GM23338 (cell line): ENCODE results near the gene TSPAN4. TPM values are rescaled to one million over a fixed set of nuclear protein-coding genes. Genes with fewer than 3 reads are reported as not detected.

Source experiments
- ATAC-seq: fragments of 200-7000 bp; cut with Tn5 transposase; 3 replicates; pipeline ENCODE4 v1.9.1; 2020
- DNase-seq: peaks from one replicate; pipeline ENCODE4 v3.0.0-alpha.2; 2015; ENCODE audit warnings: low spot score
- H2AFZ ChIP-seq: fragments of 200-600 bp; sonication (generic); 2 replicates; pipeline ENCODE4 v1.8.0; 2016; ENCODE audit warnings: antibody characterized with exemption, mild to moderate bottlenecking, moderate library complexity
- H3F3A ChIP-seq: fragments of 200-600 bp; sonication (generic); replicated peaks from 2 replicates; pipeline ENCODE4 v1.8.0; 2017; ENCODE audit warnings: antibody characterized with exemption, mixed run types, low read depth
- H3K27ac ChIP-seq: fragments of 200-600 bp; sonication (generic); 2 replicates; pipeline ENCODE4 v1.6.1; 2016; ENCODE audit warnings: low read depth
- H3K27me3 ChIP-seq: fragments of 200-600 bp; sonication (generic); 2 replicates; pipeline ENCODE4 v1.8.0; 2016; ENCODE audit warnings: mild to moderate bottlenecking, mixed run types, moderate library complexity; ENCODE audit not compliant: insufficient read depth
- H3K36me3 ChIP-seq: fragments of 200-600 bp; sonication (generic); 2 replicates; pipeline ENCODE4 v1.8.0; 2016; ENCODE audit warnings: mild to moderate bottlenecking; ENCODE audit not compliant: insufficient read depth
- H3K4me1 ChIP-seq: fragments of 200-600 bp; sonication (generic); 2 replicates; pipeline ENCODE4 v1.8.0; 2016; ENCODE audit warnings: mild to moderate bottlenecking, moderate library complexity; ENCODE audit not compliant: insufficient read depth
- H3K4me2 ChIP-seq: fragments of 200-600 bp; sonication (generic); 2 replicates; pipeline ENCODE4 v1.7.1; 2017; ENCODE audit warnings: mixed run types
- H3K4me3 ChIP-seq: fragments of 200-600 bp; sonication (generic); 2 replicates; pipeline ENCODE4 v1.6.1; 2016; ENCODE audit warnings: mixed run types
- H3K79me2 ChIP-seq: fragments of 200-600 bp; sonication (generic); replicated peaks from 2 replicates; pipeline ENCODE4 v1.8.0; 2017; ENCODE audit warnings: mild to moderate bottlenecking; ENCODE audit not compliant: insufficient read depth
- H3K9me2 ChIP-seq: fragments of 200-600 bp; sonication (generic); 2 replicates; pipeline ENCODE4 v1.8.0; 2017; ENCODE audit not compliant: insufficient read depth
- H4K20me1 ChIP-seq: fragments of 200-600 bp; sonication (generic); replicated peaks from 2 replicates; pipeline ENCODE4 v1.8.0; 2017; ENCODE audit warnings: mild to moderate bottlenecking; ENCODE audit not compliant: insufficient read depth
- H3K27ac Mint-ChIP-seq: 2 replicates; pipeline ENCODE4 v1.8.0; 2020; ENCODE audit warnings: inconsistent platforms, mild to moderate bottlenecking, moderate library complexity, mixed read lengths
- H3K27me3 Mint-ChIP-seq: 3 replicates; pipeline ENCODE4 v1.8.0; 2022; ENCODE audit warnings: low read depth, mild to moderate bottlenecking, moderate library complexity, mixed read lengths, inconsistent platforms; ENCODE audit not compliant: insufficient read depth, poor library complexity
- H3K36me3 Mint-ChIP-seq: 3 replicates; pipeline ENCODE4 v1.8.0; 2021; ENCODE audit warnings: low read depth, mild to moderate bottlenecking, inconsistent platforms, moderate library complexity, mixed read lengths
- H3K4me1 Mint-ChIP-seq: 3 replicates; pipeline ENCODE4 v1.8.0; 2020; ENCODE audit warnings: mild to moderate bottlenecking, inconsistent platforms, mixed read lengths
- H3K4me3 Mint-ChIP-seq: 3 replicates; pipeline ENCODE4 v1.8.0; 2021; ENCODE audit warnings: moderate library complexity, mild to moderate bottlenecking, inconsistent platforms, mixed read lengths
- H3K9me3 Mint-ChIP-seq: 3 replicates; pipeline ENCODE4 v1.8.0; 2020; ENCODE audit warnings: moderate library complexity, mild to moderate bottlenecking, inconsistent platforms, mixed read lengths
- CREB1 ChIP-seq: fragments of 250-450 bp; sonication (Bioruptor Pico); IDR thresholded peaks from 2 replicates; pipeline ENCODE4 v1.5.0; 2020; ENCODE audit warnings: low read depth, mild to moderate bottlenecking, moderate library complexity
- EZH2 ChIP-seq: fragments of 200-600 bp; sonication (generic); IDR thresholded peaks from one replicate; pipeline ENCODE4 v1.8.0; 2017; ENCODE audit warnings: antibody characterized with exemption, mild to moderate bottlenecking, low read depth; ENCODE audit not compliant: unreplicated experiment
- EZH2phosphoT487 ChIP-seq: fragments of 200-600 bp; sonication (generic); IDR thresholded peaks from one replicate; pipeline ENCODE4 v1.8.1; 2018; ENCODE audit warnings: antibody characterized with exemption; ENCODE audit not compliant: unreplicated experiment
- JUNB ChIP-seq: IDR thresholded peaks from one replicate; pipeline ENCODE4 v1.6.1; 2016; ENCODE audit warnings: antibody characterized with exemption; ENCODE audit not compliant: unreplicated experiment
- NANOG ChIP-seq: IDR thresholded peaks from 2 replicates; pipeline ENCODE4 v1.6.1; 2016; ENCODE audit warnings: antibody characterized with exemption, borderline replicate concordance
- STAT1 ChIP-seq: IDR thresholded peaks from one replicate; pipeline ENCODE4 v1.6.1; 2016; ENCODE audit warnings: antibody characterized with exemption; ENCODE audit not compliant: unreplicated experiment
- ZNF114 ChIP-seq: fragments of 250-450 bp; sonication (Bioruptor Pico); IDR thresholded peaks from 2 replicates; pipeline ENCODE4 v1.5.0; 2020; ENCODE audit warnings: mild to moderate bottlenecking, moderate library complexity
- ZNF331 ChIP-seq: fragments of 250-450 bp; sonication (Bioruptor Pico); IDR thresholded peaks from 2 replicates; pipeline ENCODE4 v1.5.0; 2020; ENCODE audit warnings: low read depth, mild to moderate bottlenecking, moderate library complexity
- polyA plus RNA-seq: library from polyadenylated mRNA; unstranded; fragments of >200 nt; fragmentation: Nextera tagmentation; extraction: Ambion mirVana; gene quantifications from 2 replicates; pipeline ENCODE4 v1.2.1, GENCODE V29; 2016
- total RNA-seq: library from RNA; depleted of rRNA; stranded (reverse); fragments of >200 nt; shearing (Covaris generic); gene quantifications from 2 replicates; pipeline ENCODE4 v1.2.3, GENCODE V29; 2014
- TF ChIP-seq, protein P1 (sequence below): IDR thresholded peaks from one replicate; pipeline ENCODE4 v1.6.1; 2018; ENCODE audit warnings: antibody characterized with exemption; ENCODE audit not compliant: unreplicated experiment
- TF ChIP-seq, protein P2 (sequence below): IDR thresholded peaks from 2 replicates; pipeline ENCODE4 v1.6.1; 2016; ENCODE audit warnings: antibody characterized with exemption
- TF ChIP-seq, protein P3 (sequence below), 2 experiments: fragments of 200-600 bp in 1 of 2; sonication (generic) in 1 of 2; conservative IDR thresholded peaks; 2 replicates each; pipeline versions ENCODE4 v1.5.1 to v1.6.1; 2016 to 2017; ENCODE audit warnings: antibody characterized with exemption in 2 of 2, low read depth in 2 of 2, mild to moderate bottlenecking in 2 of 2, moderate library complexity in 1 of 2
- TF ChIP-seq, protein P4 (sequence below): fragments of 250-450 bp; sonication (Bioruptor Pico); IDR thresholded peaks from 2 replicates; pipeline ENCODE4 v1.5.0; 2020; ENCODE audit warnings: mild to moderate bottlenecking, moderate library complexity

The TSPAN4 gene
- total and polyA plus RNA-seq, 2 experiments from 2014 or later = 76.8 to 150 TPM

DNA sequence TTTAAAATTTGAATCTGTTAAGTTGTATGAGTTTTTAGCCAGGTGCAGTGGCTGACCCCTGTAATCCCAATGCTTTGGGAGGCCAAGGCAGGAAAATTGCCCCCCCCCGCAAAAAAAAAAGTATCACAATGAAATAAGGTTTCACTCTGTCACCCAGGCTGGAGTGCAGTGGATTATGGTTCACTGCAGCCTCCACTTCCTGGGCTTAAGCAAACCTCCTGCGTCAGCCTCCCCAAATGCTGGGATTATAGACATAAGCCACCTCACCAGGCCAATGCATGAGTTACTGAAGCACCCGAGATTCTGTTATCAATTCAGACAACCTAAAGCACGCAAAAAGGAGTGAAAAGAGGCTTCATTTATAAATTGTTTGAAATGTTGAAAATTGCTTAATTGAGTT is 70.4 kb downstream of the TSPAN4 start (continued):
- TF ChIP-seq, protein P1, sequence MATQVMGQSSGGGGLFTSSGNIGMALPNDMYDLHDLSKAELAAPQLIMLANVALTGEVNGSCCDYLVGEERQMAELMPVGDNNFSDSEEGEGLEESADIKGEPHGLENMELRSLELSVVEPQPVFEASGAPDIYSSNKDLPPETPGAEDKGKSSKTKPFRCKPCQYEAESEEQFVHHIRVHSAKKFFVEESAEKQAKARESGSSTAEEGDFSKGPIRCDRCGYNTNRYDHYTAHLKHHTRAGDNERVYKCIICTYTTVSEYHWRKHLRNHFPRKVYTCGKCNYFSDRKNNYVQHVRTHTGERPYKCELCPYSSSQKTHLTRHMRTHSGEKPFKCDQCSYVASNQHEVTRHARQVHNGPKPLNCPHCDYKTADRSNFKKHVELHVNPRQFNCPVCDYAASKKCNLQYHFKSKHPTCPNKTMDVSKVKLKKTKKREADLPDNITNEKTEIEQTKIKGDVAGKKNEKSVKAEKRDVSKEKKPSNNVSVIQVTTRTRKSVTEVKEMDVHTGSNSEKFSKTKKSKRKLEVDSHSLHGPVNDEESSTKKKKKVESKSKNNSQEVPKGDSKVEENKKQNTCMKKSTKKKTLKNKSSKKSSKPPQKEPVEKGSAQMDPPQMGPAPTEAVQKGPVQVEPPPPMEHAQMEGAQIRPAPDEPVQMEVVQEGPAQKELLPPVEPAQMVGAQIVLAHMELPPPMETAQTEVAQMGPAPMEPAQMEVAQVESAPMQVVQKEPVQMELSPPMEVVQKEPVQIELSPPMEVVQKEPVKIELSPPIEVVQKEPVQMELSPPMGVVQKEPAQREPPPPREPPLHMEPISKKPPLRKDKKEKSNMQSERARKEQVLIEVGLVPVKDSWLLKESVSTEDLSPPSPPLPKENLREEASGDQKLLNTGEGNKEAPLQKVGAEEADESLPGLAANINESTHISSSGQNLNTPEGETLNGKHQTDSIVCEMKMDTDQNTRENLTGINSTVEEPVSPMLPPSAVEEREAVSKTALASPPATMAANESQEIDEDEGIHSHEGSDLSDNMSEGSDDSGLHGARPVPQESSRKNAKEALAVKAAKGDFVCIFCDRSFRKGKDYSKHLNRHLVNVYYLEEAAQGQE = no peak
- TF ChIP-seq ZNF331 = no peak
- no peak for TF ChIP-seq EZH2phosphoT487
- TF ChIP-seq, protein P2, sequence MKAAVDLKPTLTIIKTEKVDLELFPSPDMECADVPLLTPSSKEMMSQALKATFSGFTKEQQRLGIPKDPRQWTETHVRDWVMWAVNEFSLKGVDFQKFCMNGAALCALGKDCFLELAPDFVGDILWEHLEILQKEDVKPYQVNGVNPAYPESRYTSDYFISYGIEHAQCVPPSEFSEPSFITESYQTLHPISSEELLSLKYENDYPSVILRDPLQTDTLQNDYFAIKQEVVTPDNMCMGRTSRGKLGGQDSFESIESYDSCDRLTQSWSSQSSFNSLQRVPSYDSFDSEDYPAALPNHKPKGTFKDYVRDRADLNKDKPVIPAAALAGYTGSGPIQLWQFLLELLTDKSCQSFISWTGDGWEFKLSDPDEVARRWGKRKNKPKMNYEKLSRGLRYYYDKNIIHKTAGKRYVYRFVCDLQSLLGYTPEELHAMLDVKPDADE = no peak
- TF ChIP-seq CREB1 (CRISPR knock-in tag) = no peak
- no peak for TF ChIP-seq ZNF114 (CRISPR knock-in tag)
- no peak for TF ChIP-seq EZH2
- TF ChIP-seq, protein P3, sequence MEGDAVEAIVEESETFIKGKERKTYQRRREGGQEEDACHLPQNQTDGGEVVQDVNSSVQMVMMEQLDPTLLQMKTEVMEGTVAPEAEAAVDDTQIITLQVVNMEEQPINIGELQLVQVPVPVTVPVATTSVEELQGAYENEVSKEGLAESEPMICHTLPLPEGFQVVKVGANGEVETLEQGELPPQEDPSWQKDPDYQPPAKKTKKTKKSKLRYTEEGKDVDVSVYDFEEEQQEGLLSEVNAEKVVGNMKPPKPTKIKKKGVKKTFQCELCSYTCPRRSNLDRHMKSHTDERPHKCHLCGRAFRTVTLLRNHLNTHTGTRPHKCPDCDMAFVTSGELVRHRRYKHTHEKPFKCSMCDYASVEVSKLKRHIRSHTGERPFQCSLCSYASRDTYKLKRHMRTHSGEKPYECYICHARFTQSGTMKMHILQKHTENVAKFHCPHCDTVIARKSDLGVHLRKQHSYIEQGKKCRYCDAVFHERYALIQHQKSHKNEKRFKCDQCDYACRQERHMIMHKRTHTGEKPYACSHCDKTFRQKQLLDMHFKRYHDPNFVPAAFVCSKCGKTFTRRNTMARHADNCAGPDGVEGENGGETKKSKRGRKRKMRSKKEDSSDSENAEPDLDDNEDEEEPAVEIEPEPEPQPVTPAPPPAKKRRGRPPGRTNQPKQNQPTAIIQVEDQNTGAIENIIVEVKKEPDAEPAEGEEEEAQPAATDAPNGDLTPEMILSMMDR (conservative IDR thresholded peaks at IDR 0.05; ENCODE audit: low read depth in 2 of 2) = no peak
- TF ChIP-seq JUNB = no peak

DNA sequence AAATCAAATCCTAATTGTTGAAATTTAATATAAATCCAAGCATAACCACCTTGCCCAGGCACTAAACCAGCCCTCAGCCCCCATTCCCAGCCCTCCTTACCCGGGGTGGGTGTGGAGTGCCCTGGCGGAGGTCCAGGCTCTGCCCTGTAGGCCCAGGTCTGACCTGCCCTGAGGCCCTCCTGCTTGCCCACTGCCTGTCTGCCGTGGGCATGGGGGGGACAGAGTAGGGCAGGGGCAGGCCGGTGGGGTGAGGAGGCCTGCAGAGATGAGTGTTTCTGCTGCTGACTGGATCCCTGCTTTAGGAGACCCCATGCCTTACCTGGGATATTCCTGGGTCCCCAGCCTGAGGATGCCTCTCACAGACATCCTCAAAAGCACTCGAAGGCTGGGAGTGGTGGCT is 71.6 kb downstream of the TSPAN4 start:
- Histone ChIP-seq H3K27ac (no peak overlapping the region), H3K27me3 (no peaks in the 10 kb centered on the region), H3K4me3 (no peak overlapping the region), H3K4me1 (peaks cover 13% of the 10 kb centered on the region; the same call in 1 of the 2 replicates), H4K20me1 (peaks cover 5% of the 10 kb centered on the region; the same call in 1 of the 2 replicates), H2AFZ (no peak overlapping the region), H3F3A (peaks cover 24% of the 10 kb centered on the region; the same call in 1 of the 2 replicates), H3K9me2 (no peaks in the 10 kb centered on the region), H3K4me2 (no peak overlapping the region), H3K79me2 (peaks cover 14% of the 10 kb centered on the region), H3K36me3 (no peaks in the 10 kb centered on the region)
- H3K27ac Mint-ChIP-seq = no peak overlapping the region
- H3K27me3 Mint-ChIP-seq = peaks cover 12% of the 10 kb centered on the region
- no peak overlapping the region for H3K4me3 Mint-ChIP-seq
- no peaks in the 10 kb centered on the region; the same call in 2 of the 3 replicates for H3K9me3 Mint-ChIP-seq
- peaks cover 14% of the 10 kb centered on the region for H3K4me1 Mint-ChIP-seq
- ATAC-seq = no peak
- no peak for DNase-seq
- no peaks in the 10 kb centered on the region; the same call in 2 of the 3 replicates for H3K36me3 Mint-ChIP-seq
- TF ChIP-seq JUNB (no peak), EZH2phosphoT487 (no peak), EZH2 (no peak), CREB1 (CRISPR knock-in tag) (no peak), STAT1 (no peak), NANOG (no peak), ZNF331 (no peak)
- TF ChIP-seq, protein P4, sequence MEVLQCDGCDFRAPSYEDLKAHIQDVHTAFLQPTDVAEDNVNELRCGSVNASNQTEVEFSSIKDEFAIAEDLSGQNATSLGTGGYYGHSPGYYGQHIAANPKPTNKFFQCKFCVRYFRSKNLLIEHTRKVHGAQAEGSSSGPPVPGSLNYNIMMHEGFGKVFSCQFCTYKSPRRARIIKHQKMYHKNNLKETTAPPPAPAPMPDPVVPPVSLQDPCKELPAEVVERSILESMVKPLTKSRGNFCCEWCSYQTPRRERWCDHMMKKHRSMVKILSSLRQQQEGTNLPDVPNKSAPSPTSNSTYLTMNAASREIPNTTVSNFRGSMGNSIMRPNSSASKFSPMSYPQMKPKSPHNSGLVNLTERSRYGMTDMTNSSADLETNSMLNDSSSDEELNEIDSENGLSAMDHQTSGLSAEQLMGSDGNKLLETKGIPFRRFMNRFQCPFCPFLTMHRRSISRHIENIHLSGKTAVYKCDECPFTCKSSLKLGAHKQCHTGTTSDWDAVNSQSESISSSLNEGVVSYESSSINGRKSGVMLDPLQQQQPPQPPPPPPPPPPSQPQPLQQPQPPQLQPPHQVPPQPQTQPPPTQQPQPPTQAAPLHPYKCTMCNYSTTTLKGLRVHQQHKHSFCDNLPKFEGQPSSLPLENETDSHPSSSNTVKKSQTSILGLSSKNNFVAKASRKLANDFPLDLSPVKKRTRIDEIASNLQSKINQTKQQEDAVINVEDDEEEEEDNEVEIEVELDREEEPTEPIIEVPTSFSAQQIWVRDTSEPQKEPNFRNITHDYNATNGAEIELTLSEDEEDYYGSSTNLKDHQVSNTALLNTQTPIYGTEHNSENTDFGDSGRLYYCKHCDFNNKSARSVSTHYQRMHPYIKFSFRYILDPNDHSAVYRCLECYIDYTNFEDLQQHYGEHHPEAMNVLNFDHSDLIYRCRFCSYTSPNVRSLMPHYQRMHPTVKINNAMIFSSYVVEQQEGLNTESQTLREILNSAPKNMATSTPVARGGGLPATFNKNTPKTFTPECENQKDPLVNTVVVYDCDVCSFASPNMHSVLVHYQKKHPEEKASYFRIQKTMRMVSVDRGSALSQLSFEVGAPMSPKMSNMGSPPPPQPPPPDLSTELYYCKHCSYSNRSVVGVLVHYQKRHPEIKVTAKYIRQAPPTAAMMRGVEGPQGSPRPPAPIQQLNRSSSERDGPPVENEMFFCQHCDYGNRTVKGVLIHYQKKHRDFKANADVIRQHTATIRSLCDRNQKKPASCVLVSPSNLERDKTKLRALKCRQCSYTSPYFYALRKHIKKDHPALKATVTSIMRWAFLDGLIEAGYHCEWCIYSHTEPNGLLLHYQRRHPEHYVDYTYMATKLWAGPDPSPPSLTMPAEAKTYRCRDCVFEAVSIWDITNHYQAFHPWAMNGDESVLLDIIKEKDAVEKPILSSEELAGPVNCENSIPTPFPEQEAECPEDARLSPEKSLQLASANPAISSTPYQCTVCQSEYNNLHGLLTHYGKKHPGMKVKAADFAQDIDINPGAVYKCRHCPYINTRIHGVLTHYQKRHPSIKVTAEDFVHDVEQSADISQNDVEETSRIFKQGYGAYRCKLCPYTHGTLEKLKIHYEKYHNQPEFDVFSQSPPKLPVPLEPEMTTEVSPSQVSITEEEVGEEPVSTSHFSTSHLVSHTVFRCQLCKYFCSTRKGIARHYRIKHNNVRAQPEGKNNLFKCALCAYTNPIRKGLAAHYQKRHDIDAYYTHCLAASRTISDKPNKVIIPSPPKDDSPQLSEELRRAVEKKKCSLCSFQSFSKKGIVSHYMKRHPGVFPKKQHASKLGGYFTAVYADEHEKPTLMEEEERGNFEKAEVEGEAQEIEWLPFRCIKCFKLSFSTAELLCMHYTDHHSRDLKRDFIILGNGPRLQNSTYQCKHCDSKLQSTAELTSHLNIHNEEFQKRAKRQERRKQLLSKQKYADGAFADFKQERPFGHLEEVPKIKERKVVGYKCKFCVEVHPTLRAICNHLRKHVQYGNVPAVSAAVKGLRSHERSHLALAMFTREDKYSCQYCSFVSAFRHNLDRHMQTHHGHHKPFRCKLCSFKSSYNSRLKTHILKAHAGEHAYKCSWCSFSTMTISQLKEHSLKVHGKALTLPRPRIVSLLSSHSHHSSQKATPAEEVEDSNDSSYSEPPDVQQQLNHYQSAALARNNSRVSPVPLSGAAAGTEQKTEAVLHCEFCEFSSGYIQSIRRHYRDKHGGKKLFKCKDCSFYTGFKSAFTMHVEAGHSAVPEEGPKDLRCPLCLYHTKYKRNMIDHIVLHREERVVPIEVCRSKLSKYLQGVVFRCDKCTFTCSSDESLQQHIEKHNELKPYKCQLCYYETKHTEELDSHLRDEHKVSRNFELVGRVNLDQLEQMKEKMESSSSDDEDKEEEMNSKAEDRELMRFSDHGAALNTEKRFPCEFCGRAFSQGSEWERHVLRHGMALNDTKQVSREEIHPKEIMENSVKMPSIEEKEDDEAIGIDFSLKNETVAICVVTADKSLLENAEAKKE (CRISPR knock-in tag) = no peak
